HG03066 (cell line): ENCODE measurements around the gene SYT15B.
"Not testable (repeated sequence)": the region's sequence is repeated elsewhere in the genome, so short reads cannot be mapped to it uniquely, and the experiment has no call there.

Experiments
- ATAC-seq: cut with Tn5 transposase; IDR thresholded peaks from one replicate; pipeline ENCODE4 v1.9.1; 2021; ENCODE audit warnings: low read depth; ENCODE audit not compliant: unreplicated experiment

SYT15B gene

GRCh38 chr10:47730911-47731310 is 32.5 kb downstream of the SYT15B start:
- ATAC-seq, result not testable (repeated sequence)

DNA sequence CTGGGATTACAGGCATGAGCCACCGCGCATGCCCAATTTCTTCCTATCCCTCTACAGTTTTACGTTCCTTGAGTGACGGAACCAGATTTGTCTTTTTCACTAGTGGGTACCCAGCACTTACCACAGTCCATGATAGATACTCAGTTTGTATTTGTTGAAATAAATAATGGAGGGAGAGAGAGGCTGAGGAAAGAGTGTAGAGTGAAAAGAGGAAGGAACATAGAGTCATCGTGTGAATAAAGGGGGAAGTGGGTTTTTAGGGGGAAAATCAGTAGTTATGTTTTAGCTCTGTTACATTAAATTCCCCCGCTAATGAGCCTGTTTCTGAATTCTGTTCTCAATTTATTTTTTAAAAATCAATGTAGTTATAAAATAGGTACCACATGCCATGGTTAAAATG is 37.7 kb downstream of the SYT15B start:
- not testable (repeated sequence) for ATAC-seq

GRCh38 chr10:47725047-47725446 is 38.3 kb downstream of the SYT15B start:
- not testable (repeated sequence) for ATAC-seq

DNA sequence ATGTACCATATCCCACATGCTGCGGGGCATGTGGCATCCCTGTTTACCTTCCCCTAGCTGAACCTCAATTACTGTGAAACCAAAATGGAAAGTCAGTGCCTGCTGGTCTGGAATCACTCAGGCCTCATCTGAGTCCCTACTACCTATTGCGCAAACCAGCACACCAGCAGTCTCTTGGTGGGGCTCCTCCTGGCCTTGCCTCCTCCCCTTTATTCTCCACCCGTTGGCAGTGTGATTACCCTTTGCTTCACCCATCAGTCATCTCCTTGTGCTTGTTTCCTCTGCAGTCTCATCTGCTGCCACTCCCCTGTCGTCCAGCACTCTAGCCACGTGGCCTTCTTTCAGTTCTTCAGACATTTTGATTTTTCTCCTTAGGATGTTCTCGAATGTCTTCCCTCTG is 39.3 kb downstream of the SYT15B start:
- not testable (repeated sequence) for ATAC-seq

- ATAC-seq, result not testable (repeated sequence)
These were observed 40.0 kb downstream of the SYT15B start for GRCh38 chr10:47723362-47723761.

GRCh38 chr10:47717011-47717769 is 46.2 kb downstream of the SYT15B start:
- ATAC-seq, result not testable (repeated sequence)
